OCI-LY7 (cell line): ENCODE results near the gene LRRC8C. TPM values are rescaled to one million over a fixed set of nuclear protein-coding genes. Genes with fewer than 3 reads are reported as not detected.

Experiments used
- BruUV-seq: library from RNA; stranded (reverse); fragments of 400-500 nt; replicated peaks from 2 replicates; lab custom pipeline; 2021; lab: Mats Ljungman, UMichigan
- CTCF ChIA-PET: fragments of 300-600 bp; sonication (Branson Sonifier 250); formaldehyde crosslinking; loops from one replicate; lab custom pipeline; 2022; ENCODE audit warnings: antibody characterized with exemption; ENCODE audit not compliant: unreplicated experiment; lab: Charles Lee
- POLR2A ChIA-PET: fragments of 300-600 bp; sonication (Branson Sonifier 250); formaldehyde crosslinking; loops from one replicate; lab custom pipeline; 2022; ENCODE audit warnings: antibody characterized with exemption; lab: Charles Lee
- DNase-seq: peaks from one replicate; pipeline ENCODE4 v3.0.0-alpha.2; 2015; ENCODE audit warnings: low spot score
- H2AFZ ChIP-seq: fragments of 200-600 bp; sonication (generic), shearing (Covaris generic); 2 replicates; pipeline ENCODE4 v1.6.1; 2014; ENCODE audit warnings: mild to moderate bottlenecking, antibody characterized with exemption, low read length, moderate library complexity
- H3K27ac ChIP-seq: fragments of 200-600 bp; sonication (generic); 2 replicates; pipeline ENCODE4 v1.5.1; 2014; ENCODE audit warnings: mixed run types, low read depth, mild to moderate bottlenecking, moderate library complexity, low read length, inconsistent platforms; ENCODE audit not compliant: poor library complexity, severe bottlenecking
- H3K36me3 ChIP-seq: fragments of 200-600 bp; sonication (generic); 2 replicates; pipeline ENCODE4 v1.6.1; 2014; ENCODE audit warnings: mild to moderate bottlenecking, antibody characterized with exemption, low read length, moderate library complexity, mixed read lengths; ENCODE audit not compliant: insufficient read depth
- H3K4me1 ChIP-seq: fragments of 200-600 bp; sonication (generic); 2 replicates; pipeline ENCODE4 v1.5.1; 2014; ENCODE audit warnings: mild to moderate bottlenecking, low read length; ENCODE audit not compliant: insufficient read depth, poor library complexity, severe bottlenecking
- H3K4me2 ChIP-seq: fragments of 200-600 bp; sonication (generic); 2 replicates; pipeline ENCODE4 v1.6.1; 2014; ENCODE audit warnings: mild to moderate bottlenecking, low read length
- H3K4me3 ChIP-seq: fragments of 200-600 bp; sonication (generic); 2 replicates; pipeline ENCODE4 v1.5.1; 2014; ENCODE audit warnings: mild to moderate bottlenecking, low read depth, low read length; ENCODE audit not compliant: poor library complexity, severe bottlenecking
- H3K79me2 ChIP-seq: fragments of 200-600 bp; sonication (generic); 2 replicates; pipeline ENCODE4 v1.6.1; 2016; ENCODE audit warnings: low read depth, mild to moderate bottlenecking, low read length, moderate library complexity, mixed read lengths; ENCODE audit not compliant: insufficient read depth
- H3K9me2 ChIP-seq: fragments of 200-600 bp; sonication (generic); 2 replicates; pipeline ENCODE4 v1.6.1; 2016; ENCODE audit warnings: mild to moderate bottlenecking, low read length, mixed read lengths; ENCODE audit not compliant: insufficient read depth
- H3K9me3 ChIP-seq: fragments of 200-600 bp; sonication (generic); 2 replicates; pipeline ENCODE4 v1.6.1; 2014; ENCODE audit warnings: mild to moderate bottlenecking, mixed run types, low read length, mixed read lengths
- H4K20me1 ChIP-seq: fragments of 200-600 bp; sonication (generic); 2 replicates; pipeline ENCODE4 v1.6.1; 2014; ENCODE audit warnings: mild to moderate bottlenecking, antibody characterized with exemption, low read length, moderate library complexity, mixed read lengths; ENCODE audit not compliant: insufficient read depth
- CTCF ChIP-seq: fragments of 200-600 bp; sonication (generic); conservative IDR thresholded peaks from 2 replicates; pipeline ENCODE4 v1.5.1; 2014; ENCODE audit warnings: mild to moderate bottlenecking, antibody characterized with exemption, low read length, moderate library complexity, mixed read lengths
- EZH2phosphoT487 ChIP-seq: fragments of 200-600 bp; sonication (generic); IDR thresholded peaks from 2 replicates; pipeline ENCODE4 v1.6.1; 2018; ENCODE audit warnings: low read depth, borderline replicate concordance, mild to moderate bottlenecking, mixed run types, antibody characterized with exemption, low read length, moderate library complexity, mixed read lengths
- intact Hi-C: fragments of 100-400 bp; cut with micrococcal nuclease; formaldehyde crosslinking; loops from one replicate; pipeline ENCODE4 v1.10.0; 2022; ENCODE audit not compliant: unreplicated experiment
- total RNA-seq, 2 experiments: library from RNA; depleted of rRNA in 1 of 2; stranded (reverse); fragments of >200 nt in 1 of 2; shearing (Covaris generic) in 1 of 2; gene quantifications; 2 replicates each; pipeline ENCODE4 v1.2.3, GENCODE V29; 2014 to 2022

LRRC8C gene
- total RNA-seq, 2 experiments from 2014 or later, result 6.0 to 9.0 TPM

- intact Hi-C loops, result no loop called here
- peak; percentile 51 for DNase-seq
- Histone ChIP-seq H3K9me3 (no peaks in the 10 kb centered on the region), H3K4me2 (no peak overlapping the region), H4K20me1 (no peaks in the 10 kb centered on the region), H2AFZ (no peak overlapping the region), H3K79me2 (no peaks in the 10 kb centered on the region), H3K4me3 (no peak overlapping the region), H3K36me3 (0 out of 2 replicates have a peak, but pooled peaks cover 4% of the 10 kb centered on the region), H3K9me2 (no peaks in the 10 kb centered on the region), H3K4me1 (no peaks in the 10 kb centered on the region), H3K27ac (no peak overlapping the region)
- ChIA-PET CTCF (interaction anchor here (0.9 kb wide), 1 partner anchor 146 kb away, joined by 4 read pairs; no protein-coding TSS in a partner anchor), POLR2A (interaction anchor here (1.1 kb wide), 1 partner anchor 126 kb away, joined by 3 read pairs; no protein-coding TSS in a partner anchor)
- no TSS peak for BruUV-seq
- TF ChIP-seq EZH2phosphoT487 (no peak), CTCF (peak; percentile 75)
Observed at GRCh38 chr1:89615676-89616598, 17.0 kb upstream of the LRRC8C start.

- ChIA-PET CTCF (no interaction called here), POLR2A (interaction anchor here (1.6 kb wide), 1 partner anchor 12 kb away, joined by 4 read pairs; no protein-coding TSS in a partner anchor)
- no peak for DNase-seq
- no peaks in the 10 kb centered on the region for H3K9me3 ChIP-seq
- H4K20me1 ChIP-seq, result no peaks in the 10 kb centered on the region
- H3K79me2 ChIP-seq, result no peaks in the 10 kb centered on the region
- BruUV-seq, result no TSS peak
- H3K27ac ChIP-seq, result no peak overlapping the region
- no peaks in the 10 kb centered on the region for H3K4me1 ChIP-seq
- no peaks in the 10 kb centered on the region for H3K9me2 ChIP-seq
- no peak overlapping the region for H2AFZ ChIP-seq
- H3K36me3 ChIP-seq, result 0 out of 2 replicates have a peak, but pooled peaks cover 4% of the 10 kb centered on the region
- H3K4me2 ChIP-seq, result no peak overlapping the region
- no peak for TF ChIP-seq EZH2phosphoT487
- no peak overlapping the region for H3K4me3 ChIP-seq
- intact Hi-C loops, result no loop called here
Observed at GRCh38 chr1:89616844-89617627, 15.9 kb upstream of the LRRC8C start.

- intact Hi-C loops, result no loop called here
- DNase-seq, result no peak
- ChIA-PET CTCF (no interaction called here), POLR2A (interaction anchor here (0.6 to 0.7 kb wide), 2 partner anchors 12 to 26 kb away, joined by 3 read pairs; partner anchors contain the start of gene LRRC8C)
- Histone ChIP-seq H3K4me3 (no peak overlapping the region), H3K9me3 (no peaks in the 10 kb centered on the region), H3K4me2 (no peak overlapping the region), H3K79me2 (no peaks in the 10 kb centered on the region), H2AFZ (no peak overlapping the region), H4K20me1 (no peaks in the 10 kb centered on the region), H3K27ac (no peak overlapping the region), H3K4me1 (no peaks in the 10 kb centered on the region), H3K36me3 (0 out of 2 replicates have a peak, but pooled peaks cover 4% of the 10 kb centered on the region), H3K9me2 (no peaks in the 10 kb centered on the region)
- no TSS peak for BruUV-seq
- TF ChIP-seq CTCF, result no peak
- no peak for TF ChIP-seq EZH2phosphoT487
Observed at GRCh38 chr1:89620664-89621063, 12.3 kb upstream of the LRRC8C start.
